DND-41 (cell line): ENCODE results near the gene SH3GLB1.

Experiments
- ATAC-seq: fragments of 200-7000 bp; cut with Tn5 transposase; 3 replicates; pipeline ENCODE4 v1.9.1; 2021; ENCODE audit warnings: low read depth; ENCODE audit not compliant: insufficient read depth
- DNase-seq: peaks from one replicate; pipeline ENCODE4 v3.0.0-alpha.2; 2020
- H2AFZ ChIP-seq: 2 replicates; pipeline ENCODE4 v1.6.0; 2012; ENCODE audit warnings: low read depth, low read length
- H3K27ac ChIP-seq: 2 replicates; pipeline ENCODE4 v1.5.1; 2012; ENCODE audit warnings: low read length, inconsistent platforms
- H3K27me3 ChIP-seq: fragments of 200-600 bp; sonication (generic); 2 replicates; pipeline ENCODE4 v1.6.0; 2012; ENCODE audit warnings: low read length, mild to moderate bottlenecking, inconsistent platforms; ENCODE audit not compliant: insufficient read depth, poor library complexity
- H3K36me3 ChIP-seq: 2 replicates; pipeline ENCODE4 v1.5.1; 2012; ENCODE audit warnings: low read length, inconsistent platforms; ENCODE audit not compliant: insufficient read depth
- H3K4me1 ChIP-seq: 2 replicates; pipeline ENCODE4 v1.5.1; 2012; ENCODE audit warnings: mild to moderate bottlenecking, low read length; ENCODE audit not compliant: insufficient read depth
- H3K4me2 ChIP-seq: 2 replicates; pipeline ENCODE4 v1.6.0; 2012; ENCODE audit warnings: mild to moderate bottlenecking, moderate library complexity, low read length, inconsistent platforms; ENCODE audit not compliant: insufficient read depth
- H3K4me3 ChIP-seq, 2 experiments: fragments of 200-600 bp in 1 of 2; shearing (Covaris generic) in 1 of 2; 2 replicates each; pipeline ENCODE4 v1.5.1; 2012 to 2016; ENCODE audit warnings: inconsistent platforms in 2 of 2, low read length in 2 of 2, mild to moderate bottlenecking in 2 of 2, low read depth in 1 of 2, moderate library complexity in 1 of 2
- H3K79me2 ChIP-seq: 2 replicates; pipeline ENCODE4 v1.6.0; 2012; ENCODE audit warnings: low read length, inconsistent platforms; ENCODE audit not compliant: insufficient read depth
- H3K9ac ChIP-seq: 2 replicates; pipeline ENCODE4 v1.6.0; 2012; ENCODE audit warnings: low read depth, mild to moderate bottlenecking, inconsistent platforms, low read length, moderate library complexity
- H3K9me3 ChIP-seq: 2 replicates; pipeline ENCODE4 v1.5.1; 2012; ENCODE audit warnings: low read length, moderate library complexity, mild to moderate bottlenecking, inconsistent platforms; ENCODE audit not compliant: insufficient read depth, severe bottlenecking
- H4K20me1 ChIP-seq: 2 replicates; pipeline ENCODE4 v1.6.0; 2012; ENCODE audit warnings: low read length; ENCODE audit not compliant: insufficient read depth
- CTCF ChIP-seq: IDR thresholded peaks from 2 replicates; pipeline ENCODE4 v1.5.1; 2012; ENCODE audit warnings: borderline replicate concordance, low read length, moderate library complexity, mild to moderate bottlenecking; ENCODE audit not compliant: poor library complexity, severe bottlenecking; ENCODE audit errors: extremely low read depth
- EZH2 ChIP-seq: IDR thresholded peaks from 3 replicates; pipeline ENCODE4 v1.6.1; 2012; ENCODE audit warnings: borderline replicate concordance, low read depth, mild to moderate bottlenecking, moderate library complexity, low read length, inconsistent platforms; ENCODE audit not compliant: severe bottlenecking

Gene SH3GLB1

GRCh38 chr1:86733340-86733739 is 29.0 kb downstream of the SH3GLB1 start:
- H3K9me3 ChIP-seq = no peaks in the 10 kb centered on the region
- no peak overlapping the region for H3K9ac ChIP-seq
- ATAC-seq (no peak), DNase-seq (no peak)
- peaks cover 61% of the 10 kb centered on the region for H3K36me3 ChIP-seq
- H3K27me3 ChIP-seq = no peaks in the 10 kb centered on the region
- H3K4me2 ChIP-seq = no peak overlapping the region
- no peaks in the 10 kb centered on the region for H3K79me2 ChIP-seq
- H2AFZ ChIP-seq = no peak overlapping the region
- H3K27ac ChIP-seq = no peak overlapping the region
- H4K20me1 ChIP-seq = no peaks in the 10 kb centered on the region
- H3K4me1 ChIP-seq = no peaks in the 10 kb centered on the region
- TF ChIP-seq CTCF (no peak), EZH2 (no peak)
- no peak overlapping the region for H3K4me3 ChIP-seq

GRCh38 chr1:86739648-86740509 is 35.5 kb downstream of the SH3GLB1 start:
- Histone ChIP-seq H3K36me3 (peaks cover 80% of the 10 kb centered on the region), H3K4me1 (peaks cover 21% of the 10 kb centered on the region), H3K9ac (peak overlapping the region; percentile 14; the same call in 1 of the 2 replicates), H3K4me2 (peak overlapping the region; percentile 50), H2AFZ (no peak overlapping the region), H3K79me2 (no peaks in the 10 kb centered on the region), H3K9me3 (no peaks in the 10 kb centered on the region), H3K27me3 (no peaks in the 10 kb centered on the region), H4K20me1 (no peaks in the 10 kb centered on the region), H3K27ac (peak overlapping the region; percentile 39), H3K4me3 (no peak overlapping the region)
- TF ChIP-seq EZH2 (no peak), CTCF (no peak)
- DNase-seq = peak; percentile 46
- ATAC-seq = peak; percentile 95

GRCh38 chr1:86741947-86742572 is 37.7 kb downstream of the SH3GLB1 start:
- ATAC-seq (no peak), DNase-seq (peak; percentile 29)
- no peak overlapping the region for H2AFZ ChIP-seq
- TF ChIP-seq EZH2 (no peak), CTCF (peak; percentile 62)
- H4K20me1 ChIP-seq = no peaks in the 10 kb centered on the region
- no peak overlapping the region for H3K9ac ChIP-seq
- H3K36me3 ChIP-seq = peaks cover 71% of the 10 kb centered on the region
- no peaks in the 10 kb centered on the region for H3K9me3 ChIP-seq
- no peak overlapping the region for H3K27ac ChIP-seq
- H3K79me2 ChIP-seq = no peaks in the 10 kb centered on the region
- no peak overlapping the region for H3K4me3 ChIP-seq
- H3K4me1 ChIP-seq = peaks cover 21% of the 10 kb centered on the region
- H3K27me3 ChIP-seq = no peaks in the 10 kb centered on the region
- no peak overlapping the region for H3K4me2 ChIP-seq
